Loucy (cell line): ENCODE data around the gene GIPR.

Source experiments
- H2AFZ ChIP-seq: fragments of 200-600 bp; sonication (generic); 2 replicates; pipeline ENCODE4 v1.6.0; 2016; ENCODE audit warnings: antibody characterized with exemption, mild to moderate bottlenecking, low read length, moderate library complexity
- H3F3A ChIP-seq: fragments of 200-600 bp; 2 replicates; pipeline ENCODE4 v1.6.0; 2016; ENCODE audit warnings: antibody characterized with exemption, low read depth, mild to moderate bottlenecking
- H3K27me3 ChIP-seq: fragments of 200-600 bp; sonication (generic); 2 replicates; pipeline ENCODE4 v1.6.1; 2014; ENCODE audit warnings: low read length, mild to moderate bottlenecking; ENCODE audit not compliant: insufficient read depth, poor library complexity, severe bottlenecking
- H3K36me3 ChIP-seq: fragments of 200-600 bp; sonication (generic); 2 replicates; pipeline ENCODE4 v1.6.1; 2016; ENCODE audit warnings: low read length; ENCODE audit not compliant: insufficient read depth
- H3K4me1 ChIP-seq: fragments of 200-600 bp; sonication (generic); 2 replicates; pipeline ENCODE4 v1.5.1; 2014; ENCODE audit warnings: low read length, mild to moderate bottlenecking; ENCODE audit not compliant: insufficient read depth, poor library complexity, severe bottlenecking
- H3K4me2 ChIP-seq: fragments of 200-600 bp; sonication (generic); 2 replicates; pipeline ENCODE4 v1.6.0; 2014; ENCODE audit warnings: antibody characterized with exemption, low read length, low read depth, mild to moderate bottlenecking; ENCODE audit not compliant: poor library complexity, severe bottlenecking
- H3K4me3 ChIP-seq: fragments of 200-600 bp; sonication (generic); 2 replicates; pipeline ENCODE4 v1.5.1; 2014; ENCODE audit warnings: low read length, mild to moderate bottlenecking, mixed read lengths; ENCODE audit not compliant: poor library complexity, severe bottlenecking
- H3K79me2 ChIP-seq: fragments of 200-600 bp; sonication (generic); 2 replicates; pipeline ENCODE4 v1.6.1; 2014; ENCODE audit warnings: low read length; ENCODE audit not compliant: insufficient read depth
- H3K9ac ChIP-seq: fragments of 200-600 bp; sonication (generic); 2 replicates; pipeline ENCODE4 v1.6.0; 2014; ENCODE audit warnings: mild to moderate bottlenecking, low read depth, low read length, moderate library complexity; ENCODE audit not compliant: poor library complexity, severe bottlenecking
- H3K9me2 ChIP-seq: fragments of 200-600 bp; sonication (generic); replicated peaks from 2 replicates; pipeline ENCODE4 v1.6.1; 2016; ENCODE audit warnings: low read depth, low read length, mixed read lengths
- H3K9me3 ChIP-seq: fragments of 200-600 bp; sonication (generic); 2 replicates; pipeline ENCODE4 v1.6.1; 2014; ENCODE audit warnings: mild to moderate bottlenecking, antibody characterized with exemption, low read length, low read depth; ENCODE audit not compliant: insufficient read depth
- H4K20me1 ChIP-seq: fragments of 200-600 bp; sonication (generic); 2 replicates; pipeline ENCODE4 v1.6.0; 2014; ENCODE audit warnings: antibody characterized with exemption, low read length, mild to moderate bottlenecking; ENCODE audit not compliant: insufficient read depth, poor library complexity, severe bottlenecking
- EZH2phosphoT487 ChIP-seq: fragments of 200-600 bp; IDR thresholded peaks from 2 replicates; pipeline ENCODE4 v1.6.1; 2018; ENCODE audit warnings: antibody characterized with exemption, mild to moderate bottlenecking, moderate library complexity, borderline replicate concordance
- TF ChIP-seq, protein P1 (sequence below): fragments of 200-600 bp; sonication (generic); conservative IDR thresholded peaks from 2 replicates; pipeline ENCODE4 v1.5.1; 2014; ENCODE audit warnings: mild to moderate bottlenecking, antibody characterized with exemption, low read length

The GIPR gene

DNA sequence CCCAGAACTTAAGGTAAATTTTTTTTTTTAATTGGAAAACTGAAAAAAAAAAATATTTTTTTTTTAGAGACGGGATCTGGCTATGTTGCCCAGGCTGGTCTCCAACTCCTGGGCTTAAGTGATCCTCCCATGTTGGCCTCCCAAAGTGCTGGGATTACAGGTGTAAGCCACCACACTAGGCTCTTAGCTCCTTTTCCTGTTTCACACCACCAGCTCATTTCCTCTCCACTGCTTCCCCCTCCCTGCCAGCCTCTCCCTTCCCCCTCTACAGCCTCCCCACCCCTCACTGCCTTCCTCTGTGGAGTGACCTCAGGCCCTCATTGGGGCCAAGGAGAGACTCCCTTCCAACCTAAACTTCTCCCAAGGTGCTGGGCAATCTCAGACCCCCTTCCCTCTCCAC is 4.2 kb upstream of the GIPR start:
- H3K27me3 ChIP-seq: no peaks in the 10 kb centered on the region
- no peaks in the 10 kb centered on the region for H3K9me2 ChIP-seq
- H3K4me2 ChIP-seq: peak overlapping the region; percentile 43
- H3K4me3 ChIP-seq: no peak overlapping the region
- no peaks in the 10 kb centered on the region for H3K36me3 ChIP-seq
- H3K4me1 ChIP-seq: peaks cover 18% of the 10 kb centered on the region
- no peaks in the 10 kb centered on the region for H3K79me2 ChIP-seq
- H2AFZ ChIP-seq: peak overlapping the region; percentile 69
- H3K9me3 ChIP-seq: no peaks in the 10 kb centered on the region
- H3K9ac ChIP-seq: peak overlapping the region; percentile 37
- TF ChIP-seq EZH2phosphoT487: no peak
- TF ChIP-seq, protein P1, sequence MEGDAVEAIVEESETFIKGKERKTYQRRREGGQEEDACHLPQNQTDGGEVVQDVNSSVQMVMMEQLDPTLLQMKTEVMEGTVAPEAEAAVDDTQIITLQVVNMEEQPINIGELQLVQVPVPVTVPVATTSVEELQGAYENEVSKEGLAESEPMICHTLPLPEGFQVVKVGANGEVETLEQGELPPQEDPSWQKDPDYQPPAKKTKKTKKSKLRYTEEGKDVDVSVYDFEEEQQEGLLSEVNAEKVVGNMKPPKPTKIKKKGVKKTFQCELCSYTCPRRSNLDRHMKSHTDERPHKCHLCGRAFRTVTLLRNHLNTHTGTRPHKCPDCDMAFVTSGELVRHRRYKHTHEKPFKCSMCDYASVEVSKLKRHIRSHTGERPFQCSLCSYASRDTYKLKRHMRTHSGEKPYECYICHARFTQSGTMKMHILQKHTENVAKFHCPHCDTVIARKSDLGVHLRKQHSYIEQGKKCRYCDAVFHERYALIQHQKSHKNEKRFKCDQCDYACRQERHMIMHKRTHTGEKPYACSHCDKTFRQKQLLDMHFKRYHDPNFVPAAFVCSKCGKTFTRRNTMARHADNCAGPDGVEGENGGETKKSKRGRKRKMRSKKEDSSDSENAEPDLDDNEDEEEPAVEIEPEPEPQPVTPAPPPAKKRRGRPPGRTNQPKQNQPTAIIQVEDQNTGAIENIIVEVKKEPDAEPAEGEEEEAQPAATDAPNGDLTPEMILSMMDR: no peak
- no peaks in the 10 kb centered on the region for H4K20me1 ChIP-seq
- H3F3A ChIP-seq: no peaks in the 10 kb centered on the region

DNA sequence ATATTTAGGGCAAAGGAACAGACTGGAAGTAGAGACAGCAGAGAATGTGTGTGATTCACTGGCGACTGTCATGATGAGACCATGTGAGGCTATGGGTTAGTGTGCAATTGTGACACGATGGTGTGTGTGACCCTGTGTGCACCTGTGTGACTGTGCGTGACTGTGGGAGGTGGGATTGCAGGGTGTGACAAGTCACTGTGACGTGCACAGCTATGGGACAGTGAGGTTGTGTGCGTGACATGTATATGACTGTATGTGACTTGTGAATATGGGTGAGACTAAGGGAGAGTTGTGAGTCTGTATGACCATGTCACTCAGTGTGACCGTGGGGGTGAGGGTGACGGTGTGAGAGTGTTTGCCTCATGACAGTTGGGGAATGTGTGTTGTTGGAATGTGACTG is 3.4 kb upstream of the GIPR start:
- Histone ChIP-seq H3K9ac (peak overlapping the region; percentile 37), H3K4me1 (peaks cover 21% of the 10 kb centered on the region), H3K27me3 (no peaks in the 10 kb centered on the region), H3K4me2 (peak overlapping the region; percentile 43), H3K9me3 (no peaks in the 10 kb centered on the region), H3K9me2 (no peaks in the 10 kb centered on the region), H3K79me2 (no peaks in the 10 kb centered on the region), H3F3A (no peaks in the 10 kb centered on the region), H4K20me1 (no peaks in the 10 kb centered on the region), H3K36me3 (no peaks in the 10 kb centered on the region), H3K4me3 (no peak overlapping the region), H2AFZ (no peak overlapping the region; the same call in 1 of the 2 replicates)
- no peak for TF ChIP-seq EZH2phosphoT487
- TF ChIP-seq, protein P1: no peak

DNA sequence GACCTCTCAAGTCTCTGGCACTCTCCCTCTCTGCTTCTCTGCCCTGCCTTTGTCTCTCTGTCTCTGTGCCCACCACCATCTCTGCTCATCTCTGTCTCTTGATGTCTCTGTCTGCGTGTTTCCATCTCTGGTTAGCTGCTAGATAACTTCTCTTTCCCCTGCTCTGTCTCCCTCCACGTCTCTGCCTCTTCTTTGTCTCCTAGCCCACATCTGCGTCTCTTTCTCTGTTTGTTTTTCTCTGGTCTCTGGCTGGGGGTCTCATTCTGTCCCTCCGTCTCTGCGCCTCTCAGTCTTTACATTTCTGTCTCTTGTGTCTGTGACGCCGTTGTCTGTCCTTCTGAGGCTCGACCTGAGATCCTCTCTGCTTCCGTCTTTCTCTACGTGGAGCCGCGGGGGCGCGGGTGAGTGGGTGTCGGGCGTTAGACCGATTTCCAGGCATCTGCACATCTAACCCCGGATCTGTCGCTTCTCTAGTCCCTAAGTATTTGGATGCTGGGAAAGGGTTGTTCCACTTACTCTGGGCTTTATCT is 386 bp downstream of the GIPR start:
- H3K36me3 ChIP-seq: no peaks in the 10 kb centered on the region
- H3K4me1 ChIP-seq: peaks cover 21% of the 10 kb centered on the region
- H4K20me1 ChIP-seq: no peaks in the 10 kb centered on the region
- H3K4me2 ChIP-seq: peak overlapping the region; percentile 99
- H3K79me2 ChIP-seq: no peaks in the 10 kb centered on the region
- H3K9me3 ChIP-seq: no peaks in the 10 kb centered on the region
- H3K27me3 ChIP-seq: no peaks in the 10 kb centered on the region
- TF ChIP-seq, protein P1: no peak
- no peak for TF ChIP-seq EZH2phosphoT487
- H3K4me3 ChIP-seq: peak overlapping the region; percentile 87
- H2AFZ ChIP-seq: peak overlapping the region; percentile 98
- no peaks in the 10 kb centered on the region for H3F3A ChIP-seq
- H3K9ac ChIP-seq: peak overlapping the region; percentile 72
- H3K9me2 ChIP-seq: no peaks in the 10 kb centered on the region
